OCI-LY3 (cell line): ENCODE measurements around the gene TBRG4.

ENCODE experiments used
- EZH2phosphoT487 ChIP-seq: fragments of 200-600 bp; shearing (Covaris generic); IDR thresholded peaks from 2 replicates; pipeline ENCODE4 v1.6.1; 2018; ENCODE audit warnings: antibody characterized with exemption, mixed run types, low read depth
- TF ChIP-seq, protein P1 (sequence below): fragments of 200-600, 300-600 bp; sonication (generic); IDR thresholded peaks from 2 replicates; pipeline ENCODE4 v1.5.1; 2014; ENCODE audit warnings: antibody characterized with exemption, low read length, low read depth

DNA sequence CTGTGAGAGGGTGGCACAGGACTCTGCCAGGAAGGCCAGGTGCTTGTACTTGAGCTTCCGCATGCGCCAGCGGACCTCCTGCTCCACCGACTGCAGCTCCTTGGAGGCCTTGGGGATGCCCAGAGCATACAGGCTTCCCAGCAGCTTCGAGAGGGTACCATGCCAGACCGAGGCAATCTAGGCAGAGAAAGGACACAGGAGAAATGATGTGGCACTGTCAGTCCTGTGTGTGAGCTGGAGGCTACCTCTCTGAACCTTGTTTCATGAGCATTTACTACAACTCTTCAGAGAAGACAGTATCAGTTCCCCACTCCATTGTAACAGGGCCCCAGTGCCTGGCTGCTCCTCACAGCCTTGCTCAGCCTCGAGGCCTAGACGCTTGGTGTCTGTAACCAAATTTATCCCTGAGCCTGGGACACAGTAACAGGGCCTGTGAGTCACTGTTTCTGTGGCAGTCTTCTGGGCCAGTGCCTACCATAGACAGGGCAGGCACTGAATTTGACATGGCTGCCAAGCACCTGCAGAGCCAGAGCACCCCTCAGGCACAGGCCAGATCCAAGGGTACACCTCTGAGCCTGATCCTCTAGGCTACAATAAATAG lies 5.8 kb downstream of the TBRG4 start:
- TF ChIP-seq EZH2phosphoT487: no peak
- TF ChIP-seq, protein P1, sequence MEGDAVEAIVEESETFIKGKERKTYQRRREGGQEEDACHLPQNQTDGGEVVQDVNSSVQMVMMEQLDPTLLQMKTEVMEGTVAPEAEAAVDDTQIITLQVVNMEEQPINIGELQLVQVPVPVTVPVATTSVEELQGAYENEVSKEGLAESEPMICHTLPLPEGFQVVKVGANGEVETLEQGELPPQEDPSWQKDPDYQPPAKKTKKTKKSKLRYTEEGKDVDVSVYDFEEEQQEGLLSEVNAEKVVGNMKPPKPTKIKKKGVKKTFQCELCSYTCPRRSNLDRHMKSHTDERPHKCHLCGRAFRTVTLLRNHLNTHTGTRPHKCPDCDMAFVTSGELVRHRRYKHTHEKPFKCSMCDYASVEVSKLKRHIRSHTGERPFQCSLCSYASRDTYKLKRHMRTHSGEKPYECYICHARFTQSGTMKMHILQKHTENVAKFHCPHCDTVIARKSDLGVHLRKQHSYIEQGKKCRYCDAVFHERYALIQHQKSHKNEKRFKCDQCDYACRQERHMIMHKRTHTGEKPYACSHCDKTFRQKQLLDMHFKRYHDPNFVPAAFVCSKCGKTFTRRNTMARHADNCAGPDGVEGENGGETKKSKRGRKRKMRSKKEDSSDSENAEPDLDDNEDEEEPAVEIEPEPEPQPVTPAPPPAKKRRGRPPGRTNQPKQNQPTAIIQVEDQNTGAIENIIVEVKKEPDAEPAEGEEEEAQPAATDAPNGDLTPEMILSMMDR: no peak
